RWPE2 (cell line): Measurements from ENCODE around the gene AQP9.

Experiments used
- ATAC-seq: fragments of 200-7000 bp; cut with Tn5 transposase; 3 replicates; pipeline ENCODE4 v1.9.1; 2021; ENCODE audit warnings: low read depth
- DNase-seq: peaks from one replicate; pipeline ENCODE4 v3.0.0-alpha.2; 2020; ENCODE audit warnings: low spot score
- H3K27ac ChIP-seq: fragments of 450-650 bp; 2 replicates; pipeline ENCODE4 v1.5.1; 2017; ENCODE audit warnings: mild to moderate bottlenecking; ENCODE audit not compliant: poor library complexity, severe bottlenecking
- H3K27me3 ChIP-seq: fragments of 250-450 bp; sonication (Bioruptor Pico); 2 replicates; pipeline ENCODE4 v1.5.1; 2021; ENCODE audit warnings: mild to moderate bottlenecking, moderate library complexity; ENCODE audit not compliant: insufficient read depth, poor library complexity, severe bottlenecking
- H3K36me3 ChIP-seq: fragments of 250-450 bp; sonication (Bioruptor Pico); 2 replicates; pipeline ENCODE4 v1.5.1; 2020; ENCODE audit warnings: low read depth, mild to moderate bottlenecking, moderate library complexity
- H3K4me1 ChIP-seq: fragments of 250-450 bp; sonication (Bioruptor Pico); 2 replicates; pipeline ENCODE4 v1.5.1; 2021; ENCODE audit warnings: mild to moderate bottlenecking, moderate library complexity; ENCODE audit not compliant: insufficient read depth, poor library complexity, severe bottlenecking
- H3K4me3 ChIP-seq: fragments of 250-450 bp; sonication (Bioruptor Pico); 2 replicates; pipeline ENCODE4 v1.5.1; 2021; ENCODE audit warnings: mild to moderate bottlenecking, moderate library complexity; ENCODE audit not compliant: severe bottlenecking
- H3K9me3 ChIP-seq: fragments of 250-450 bp; sonication (Bioruptor Pico); 2 replicates; pipeline ENCODE4 v1.5.1; 2021; ENCODE audit warnings: mild to moderate bottlenecking, moderate library complexity; ENCODE audit not compliant: severe bottlenecking
- TF ChIP-seq, protein P1 (sequence below): fragments of 450-650 bp; IDR thresholded peaks from one replicate; pipeline ENCODE4 v1.5.1; 2017; ENCODE audit warnings: mild to moderate bottlenecking, moderate library complexity; ENCODE audit not compliant: poor library complexity, severe bottlenecking

Gene AQP9

DNA sequence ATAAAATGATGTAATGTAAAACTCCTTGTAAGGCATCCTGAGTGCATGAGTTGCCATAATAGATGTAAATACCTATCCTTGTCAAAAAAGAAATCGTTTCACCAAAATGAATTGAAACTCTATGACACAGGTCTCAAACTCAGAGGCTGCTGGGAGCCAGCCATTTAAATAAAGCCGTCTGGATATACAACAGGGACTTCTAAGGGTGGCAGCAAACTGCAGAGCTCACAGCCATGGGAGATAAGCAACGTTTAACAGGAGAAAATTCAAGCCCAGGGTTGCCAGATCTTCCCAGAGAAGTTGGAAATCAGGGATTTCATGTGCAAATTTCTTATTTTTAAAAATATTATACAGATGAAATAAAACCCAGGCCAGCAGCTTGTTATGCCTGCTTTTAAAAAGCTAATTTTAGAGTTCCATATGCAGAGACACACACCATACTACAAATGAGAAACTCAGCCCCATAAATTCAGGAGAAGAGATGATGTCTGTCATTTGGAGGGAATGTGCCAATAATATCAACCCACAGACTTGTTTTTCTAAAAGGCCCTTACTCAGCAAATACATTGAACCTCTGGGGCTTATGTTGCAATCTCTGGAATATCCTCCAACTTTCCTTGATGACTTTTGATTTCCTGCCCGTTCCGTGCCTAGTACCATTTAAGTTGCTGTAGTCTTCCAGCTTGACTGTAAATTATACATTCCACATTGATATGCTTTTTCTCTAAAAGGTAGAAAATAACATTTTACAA lies 75.6 kb downstream of the AQP9 start:
- Histone ChIP-seq H3K27ac (no peak overlapping the region), H3K4me3 (no peak overlapping the region), H3K27me3 (no peaks in the 10 kb centered on the region), H3K4me1 (peaks cover 6% of the 10 kb centered on the region), H3K9me3 (no peaks in the 10 kb centered on the region), H3K36me3 (no peaks in the 10 kb centered on the region)
- DNase-seq (no peak), ATAC-seq (no peak)
- TF ChIP-seq, protein P1, sequence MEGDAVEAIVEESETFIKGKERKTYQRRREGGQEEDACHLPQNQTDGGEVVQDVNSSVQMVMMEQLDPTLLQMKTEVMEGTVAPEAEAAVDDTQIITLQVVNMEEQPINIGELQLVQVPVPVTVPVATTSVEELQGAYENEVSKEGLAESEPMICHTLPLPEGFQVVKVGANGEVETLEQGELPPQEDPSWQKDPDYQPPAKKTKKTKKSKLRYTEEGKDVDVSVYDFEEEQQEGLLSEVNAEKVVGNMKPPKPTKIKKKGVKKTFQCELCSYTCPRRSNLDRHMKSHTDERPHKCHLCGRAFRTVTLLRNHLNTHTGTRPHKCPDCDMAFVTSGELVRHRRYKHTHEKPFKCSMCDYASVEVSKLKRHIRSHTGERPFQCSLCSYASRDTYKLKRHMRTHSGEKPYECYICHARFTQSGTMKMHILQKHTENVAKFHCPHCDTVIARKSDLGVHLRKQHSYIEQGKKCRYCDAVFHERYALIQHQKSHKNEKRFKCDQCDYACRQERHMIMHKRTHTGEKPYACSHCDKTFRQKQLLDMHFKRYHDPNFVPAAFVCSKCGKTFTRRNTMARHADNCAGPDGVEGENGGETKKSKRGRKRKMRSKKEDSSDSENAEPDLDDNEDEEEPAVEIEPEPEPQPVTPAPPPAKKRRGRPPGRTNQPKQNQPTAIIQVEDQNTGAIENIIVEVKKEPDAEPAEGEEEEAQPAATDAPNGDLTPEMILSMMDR, result no peak

DNA sequence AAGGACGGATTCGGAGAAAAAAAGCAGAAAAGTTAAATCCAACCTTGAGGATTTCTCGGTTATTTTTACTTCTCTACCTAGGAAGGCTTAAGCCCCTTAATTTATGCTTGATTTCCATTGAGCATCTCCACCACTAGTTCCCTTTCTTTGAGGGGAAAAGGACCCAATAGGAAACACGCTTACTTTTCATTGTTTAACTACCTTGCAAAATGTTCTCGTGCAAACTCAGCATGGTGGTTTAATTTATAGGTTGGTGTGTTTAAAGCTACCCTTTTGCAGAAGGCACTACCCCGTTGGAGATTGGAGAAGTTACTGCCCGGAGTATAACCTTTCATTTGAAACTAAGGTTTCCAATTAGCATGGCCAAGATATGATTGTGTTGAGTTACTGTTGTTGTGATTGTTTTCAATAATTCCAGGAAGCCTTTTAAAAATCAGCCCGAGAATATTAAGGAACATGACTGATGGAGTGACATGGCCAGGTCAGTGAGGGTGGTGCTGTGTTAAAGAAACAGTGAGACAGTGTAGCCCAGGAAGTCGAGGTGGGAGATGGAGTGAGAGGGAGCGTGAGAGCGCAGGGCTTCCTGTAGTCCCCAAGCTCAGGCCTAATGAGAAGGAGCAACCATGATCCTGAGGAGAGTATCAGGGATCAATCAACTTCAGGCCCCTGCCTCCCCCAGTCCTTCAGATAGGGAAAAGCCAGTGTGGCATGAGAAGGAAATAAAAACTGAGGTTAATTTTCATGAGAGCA lies 76.6 kb downstream of the AQP9 start:
- H3K36me3 ChIP-seq, result no peaks in the 10 kb centered on the region
- peaks cover 6% of the 10 kb centered on the region for H3K4me1 ChIP-seq
- DNase-seq (no peak), ATAC-seq (no peak)
- no peak overlapping the region for H3K27ac ChIP-seq
- H3K27me3 ChIP-seq, result no peaks in the 10 kb centered on the region
- TF ChIP-seq, protein P1, result no peak
- H3K9me3 ChIP-seq, result no peaks in the 10 kb centered on the region
- H3K4me3 ChIP-seq, result no peak overlapping the region

DNA sequence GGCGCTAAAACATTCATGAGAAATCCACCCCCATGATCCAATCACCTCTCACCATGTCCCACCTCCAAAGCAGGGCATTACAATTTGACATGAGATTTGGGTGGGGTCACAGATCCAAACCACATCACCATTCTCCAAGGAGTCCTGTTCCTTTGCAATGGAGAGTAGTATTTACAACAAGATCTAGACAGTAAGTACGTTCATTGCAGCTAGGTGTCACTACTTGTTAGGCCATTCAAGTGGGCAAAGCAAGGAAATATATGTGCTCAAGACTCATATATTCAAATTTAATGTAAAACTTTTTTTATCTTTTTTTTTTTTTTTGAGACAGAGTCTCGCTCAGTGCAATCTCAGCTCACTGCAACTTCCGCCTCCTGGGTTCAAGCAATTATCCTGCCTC lies 79.3 kb downstream of the AQP9 start:
- TF ChIP-seq, protein P1, result peak; percentile 39
- H3K4me3 ChIP-seq, result no peak overlapping the region
- no peaks in the 10 kb centered on the region for H3K9me3 ChIP-seq
- no peaks in the 10 kb centered on the region for H3K36me3 ChIP-seq
- no peak overlapping the region for H3K27ac ChIP-seq
- H3K27me3 ChIP-seq, result no peaks in the 10 kb centered on the region
- DNase-seq (no peak), ATAC-seq (peak; percentile 26; the same call in 1 of the 3 replicates)
- H3K4me1 ChIP-seq, result no peaks in the 10 kb centered on the region

DNA sequence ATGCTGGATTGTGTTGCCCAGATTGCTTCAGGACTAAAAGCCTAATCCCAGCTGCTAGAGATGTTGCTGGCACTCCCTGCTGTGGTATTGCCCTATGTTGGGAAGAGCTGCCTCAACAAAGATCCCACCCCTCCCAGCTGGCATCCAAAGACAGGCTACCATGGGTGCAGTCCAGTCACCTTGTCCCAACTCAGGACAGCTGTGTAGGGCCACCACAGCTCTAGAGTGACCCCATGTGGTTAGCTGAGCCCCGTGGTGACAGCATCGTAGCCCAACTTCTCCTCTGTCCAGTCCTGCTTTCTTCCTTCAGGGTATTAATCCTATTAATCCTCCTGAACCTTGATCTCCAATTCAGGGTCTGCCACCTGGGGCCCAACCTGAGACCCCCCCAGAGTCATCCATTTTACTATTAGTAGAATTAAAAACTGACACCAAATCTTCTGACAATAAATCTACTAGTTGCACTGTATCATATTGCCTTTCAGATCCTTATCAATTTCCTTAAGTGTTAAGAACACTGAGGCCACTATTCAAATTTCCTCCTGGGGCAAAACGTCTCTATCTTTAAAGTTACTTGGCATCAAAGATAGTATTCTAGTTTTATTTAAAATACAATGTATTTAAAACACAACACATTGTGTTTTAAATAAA lies 83.5 kb downstream of the AQP9 start:
- H3K4me1 ChIP-seq, result no peaks in the 10 kb centered on the region
- ATAC-seq (peak; percentile 74), DNase-seq (no peak)
- TF ChIP-seq, protein P1, result peak; percentile 76
- no peak overlapping the region for H3K27ac ChIP-seq
- H3K9me3 ChIP-seq, result no peaks in the 10 kb centered on the region
- no peak overlapping the region for H3K4me3 ChIP-seq
- no peaks in the 10 kb centered on the region for H3K27me3 ChIP-seq
- H3K36me3 ChIP-seq, result no peaks in the 10 kb centered on the region
